GM18505 (cell line): ENCODE results near the gene NFIA.

Experiments
- ATAC-seq: cut with Tn5 transposase; IDR thresholded peaks from one replicate; pipeline ENCODE4 v1.9.1; 2021; ENCODE audit not compliant: unreplicated experiment
- POLR2A ChIP-seq: IDR thresholded peaks from 4 replicates; pipeline ENCODE4 v1.6.1; 2011; ENCODE audit warnings: borderline replicate concordance; ENCODE audit not compliant: insufficient read depth, insufficient read length; ENCODE audit errors: extremely low read depth

The NFIA gene

DNA sequence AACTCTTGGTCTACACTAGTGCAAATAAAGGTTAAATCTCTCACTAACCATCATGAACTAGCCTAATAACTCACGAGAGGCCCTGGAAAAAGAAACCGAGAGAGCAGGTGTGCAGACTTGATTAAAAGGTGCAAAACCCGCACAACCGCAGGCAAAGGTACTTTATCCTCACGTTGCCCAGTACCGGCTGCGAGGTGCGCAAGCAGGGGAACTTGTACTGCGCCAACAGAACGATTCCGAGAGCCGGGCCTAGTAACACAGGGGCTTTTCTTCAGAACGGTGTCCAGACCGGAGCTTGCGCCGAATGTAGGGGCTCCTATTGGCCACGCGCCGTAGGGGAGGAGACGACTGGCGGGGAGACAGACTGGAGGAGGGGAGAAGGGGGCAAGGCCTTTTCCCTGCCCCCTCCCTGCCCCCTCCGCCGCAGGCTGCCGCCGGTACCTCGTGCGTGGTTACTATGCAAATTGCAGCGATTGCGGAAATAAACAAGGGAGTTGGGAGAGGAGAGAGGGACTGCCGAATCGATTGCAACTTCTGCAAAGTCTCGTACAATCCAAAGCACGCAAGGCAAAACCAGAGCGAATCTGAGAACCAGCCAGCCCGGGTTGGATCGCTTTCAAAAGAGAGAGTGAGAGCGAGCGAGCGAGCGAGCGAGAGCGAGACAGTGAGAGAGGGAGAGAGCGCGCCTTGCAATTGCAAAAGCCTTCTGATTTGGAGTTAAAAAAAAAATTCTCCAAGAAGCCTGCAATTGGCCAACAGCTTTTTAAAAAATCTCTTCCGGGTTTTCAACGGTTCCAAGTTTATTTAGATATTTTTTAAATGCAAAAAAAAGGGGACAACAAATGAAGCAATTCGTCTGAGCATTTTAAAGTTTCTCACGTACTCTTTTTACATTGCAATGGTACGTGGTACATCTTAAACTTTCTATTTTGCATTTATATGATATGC, 5.4 kb upstream of the NFIA start:
- no peak for TF ChIP-seq POLR2A
- ATAC-seq, result peak; percentile 85

- peak; percentile 61 for ATAC-seq
- no peak for TF ChIP-seq POLR2A
Observed at GRCh38 chr1:61077676-61078541, 4.5 kb upstream of the NFIA start.

DNA sequence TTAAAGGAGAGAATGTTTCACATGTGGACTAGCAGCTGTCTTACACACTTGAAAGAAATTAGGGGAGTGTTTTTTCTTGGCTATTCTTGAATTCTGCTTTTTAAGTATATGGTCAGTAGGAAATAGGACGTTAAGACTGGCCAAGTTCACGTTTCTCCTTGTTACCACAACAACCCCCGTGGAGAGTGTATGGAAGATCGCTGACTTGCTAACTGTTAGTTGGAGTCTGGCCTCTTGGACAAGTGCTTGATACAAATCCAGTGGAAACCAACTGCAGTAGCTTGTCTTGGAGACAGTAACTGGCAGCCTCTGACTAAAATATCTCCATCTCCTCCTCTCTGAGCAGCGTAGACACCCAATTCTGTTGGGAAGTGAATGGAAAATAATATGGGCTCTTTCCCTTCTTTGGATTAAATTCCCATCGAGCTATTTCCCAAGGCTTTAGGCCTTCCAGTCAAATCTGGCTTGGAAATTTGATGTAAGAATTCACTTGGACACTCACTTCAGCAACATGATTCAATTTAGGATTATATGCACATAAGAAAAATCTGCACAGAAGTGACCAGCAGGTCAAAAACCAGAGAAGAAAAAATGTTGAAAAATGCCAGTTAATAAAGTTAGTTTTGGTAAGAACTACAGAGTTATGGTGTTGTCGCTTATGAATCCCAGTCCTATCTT, 3.6 kb upstream of the NFIA start:
- TF ChIP-seq POLR2A, result no peak
- ATAC-seq, result no peak

- no peak for ATAC-seq
Observed at GRCh38 chr1:61079296-61079897, 3.0 kb upstream of the NFIA start.

DNA sequence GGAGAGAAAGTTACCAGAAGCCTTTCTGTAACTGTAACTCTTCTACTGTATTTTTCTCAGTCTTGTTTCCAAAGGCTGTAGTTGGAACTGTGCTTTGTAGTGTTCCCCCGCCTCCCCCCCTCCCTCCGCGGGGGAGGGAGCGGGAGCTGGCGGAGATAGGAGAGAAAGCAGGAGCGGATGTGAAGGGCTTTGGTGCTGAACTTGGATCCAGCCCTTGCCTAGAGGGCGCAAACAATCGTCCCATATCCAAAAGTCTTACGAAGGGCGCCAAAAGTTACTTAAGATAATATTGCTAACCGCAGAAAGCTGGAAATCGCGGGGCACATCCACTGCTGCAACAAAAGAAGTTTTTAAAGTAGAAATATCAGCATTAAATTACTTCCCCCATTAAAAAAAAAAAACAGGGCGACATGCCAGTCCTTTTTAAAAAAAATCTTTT, 2.4 kb upstream of the NFIA start:
- ATAC-seq, result no peak
- no peak for TF ChIP-seq POLR2A

More at GRCh38 chr1:61079296-61079897, 3.0 kb upstream of the NFIA start:
- no peak for TF ChIP-seq POLR2A

DNA sequence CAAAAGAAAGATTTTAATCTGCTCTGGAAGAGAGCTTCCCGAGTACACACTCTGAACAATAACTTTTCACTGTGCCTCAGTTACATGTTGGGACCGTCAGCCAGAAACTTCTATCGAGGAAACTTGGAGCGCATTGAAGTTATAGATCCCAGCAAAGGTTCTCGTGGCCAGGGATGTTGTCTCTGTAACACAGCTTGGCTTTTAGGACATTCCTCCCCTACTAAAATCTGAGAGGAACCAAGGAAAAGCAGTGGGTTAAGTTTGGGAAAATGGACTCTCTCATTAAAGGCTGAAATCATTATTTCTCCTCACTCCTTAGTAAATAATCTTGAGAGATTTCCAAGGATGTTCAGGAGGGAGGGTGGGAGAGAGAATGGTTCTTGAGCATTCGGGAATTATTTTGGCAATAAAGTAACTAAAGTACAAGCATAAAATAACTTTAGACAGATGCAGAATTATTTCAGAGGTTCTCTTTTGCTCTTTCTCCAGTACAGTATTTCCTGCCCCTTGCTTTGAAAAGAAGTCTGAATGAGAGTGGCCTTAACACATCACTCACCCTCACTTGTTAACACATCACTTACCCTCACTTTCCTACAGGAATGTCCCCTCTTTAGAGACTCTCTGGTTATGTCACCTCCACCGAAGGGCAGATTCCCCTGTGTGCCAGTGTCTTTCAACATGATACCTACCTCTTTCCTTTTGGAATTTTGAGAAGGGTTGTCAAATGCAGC, 1.8 kb upstream of the NFIA start:
- TF ChIP-seq POLR2A, result no peak
- no peak for ATAC-seq

DNA sequence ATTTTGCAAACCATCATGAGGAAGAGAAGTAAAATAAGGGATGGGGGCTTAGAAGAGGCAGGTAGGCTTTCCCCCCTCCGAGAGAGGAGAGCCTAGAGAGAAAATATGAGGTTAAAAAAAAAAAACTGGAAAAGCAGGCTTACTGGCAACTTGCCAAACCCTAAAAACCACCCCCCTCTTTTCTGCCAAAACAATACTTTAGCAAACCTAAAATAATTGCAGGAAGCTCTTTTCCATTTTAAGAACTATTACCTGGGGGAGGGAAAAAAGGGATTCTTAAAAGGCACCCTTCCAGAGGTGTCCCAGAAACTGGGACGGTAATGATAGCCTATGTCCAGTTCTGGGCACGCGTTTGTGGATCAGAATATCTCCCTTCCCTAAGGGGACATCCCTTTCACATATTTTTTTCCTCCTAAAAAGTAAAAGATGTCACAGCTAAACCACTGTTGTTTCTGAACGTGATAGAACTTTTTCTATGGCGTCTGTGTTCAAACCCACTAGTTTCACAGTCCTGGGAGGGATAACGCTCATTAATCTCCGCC, 1.1 kb upstream of the NFIA start:
- ATAC-seq, result no peak
- no peak for TF ChIP-seq POLR2A

- ATAC-seq, result no peak
- no peak for TF ChIP-seq POLR2A
Observed at GRCh38 chr1:61081686-61082310, 563 bp upstream of the NFIA start.

DNA sequence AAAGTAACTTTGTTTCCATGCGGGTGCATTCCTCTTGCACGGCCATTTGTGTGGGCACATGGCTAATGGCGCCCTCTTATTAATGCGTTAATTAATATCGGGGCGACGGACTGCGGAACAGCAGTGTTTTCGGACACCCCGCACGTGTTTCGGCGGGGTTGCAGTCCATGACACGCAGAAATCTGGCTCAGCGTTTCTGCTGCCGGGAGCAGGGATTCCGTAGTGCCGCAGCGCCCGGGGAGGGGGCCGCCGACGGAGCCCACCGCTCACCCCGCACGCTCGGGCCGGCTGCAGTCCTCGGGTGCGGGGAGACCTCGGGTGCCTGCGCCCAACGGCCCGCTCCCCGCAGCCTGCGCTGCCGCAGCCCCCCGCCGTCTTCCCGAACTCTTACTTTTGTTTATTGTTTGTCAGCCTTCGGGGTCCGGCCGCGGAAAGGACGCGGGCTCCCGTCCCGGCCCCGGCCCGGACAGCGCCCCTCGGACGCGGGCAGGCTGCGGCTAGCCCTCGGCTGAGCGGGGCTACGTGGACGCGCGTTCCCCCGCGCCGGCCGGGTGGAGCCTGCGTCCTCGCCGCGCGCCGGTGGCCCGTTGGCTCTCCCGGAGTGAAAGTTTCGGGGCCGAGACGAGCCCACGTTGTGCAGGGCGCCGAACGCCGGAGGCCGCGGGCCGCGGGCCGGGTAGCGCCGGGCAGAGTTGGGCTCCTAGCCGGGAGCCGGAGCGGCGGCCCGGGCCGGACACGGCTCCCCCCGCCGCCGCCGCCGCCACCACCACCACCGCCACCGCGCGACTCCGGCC, 849 bp downstream of the NFIA start:
- no peak for ATAC-seq
- TF ChIP-seq POLR2A, result no peak

DNA sequence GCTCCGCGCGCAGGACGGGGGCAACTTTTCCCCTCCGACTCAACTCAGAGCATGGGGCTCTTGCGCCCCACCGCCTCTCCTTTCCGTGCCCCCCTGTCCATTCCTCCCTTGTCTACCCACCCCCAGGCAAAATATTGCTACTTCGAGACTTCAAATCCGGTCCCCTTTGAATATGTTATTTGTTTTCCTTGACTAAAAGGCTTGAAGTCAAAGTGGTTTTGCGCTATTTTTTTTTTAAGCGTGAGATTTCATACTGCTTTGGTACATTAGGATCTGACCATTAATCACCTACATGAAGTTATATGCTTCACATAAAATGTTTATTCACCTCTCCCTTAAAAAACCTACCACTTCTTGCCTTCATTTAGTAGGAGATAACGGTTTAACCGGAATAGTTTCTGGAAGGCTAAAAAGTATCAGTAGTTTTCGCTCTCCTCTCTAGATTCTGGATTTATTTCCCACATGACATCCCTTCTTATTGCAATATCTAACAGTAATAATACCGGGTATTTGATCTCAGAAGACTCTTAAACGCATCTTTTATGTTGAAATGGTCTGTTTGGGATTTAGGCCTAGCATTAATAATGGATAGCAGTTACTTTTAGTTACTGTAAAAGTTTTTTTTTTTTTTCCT, 1.6 kb downstream of the NFIA start:
- TF ChIP-seq POLR2A, result no peak
- ATAC-seq, result no peak
